HTERT RPE-1 (cell line): Measurements from ENCODE around the gene TAGLN2.

Experiments
- in situ Hi-C: fragments of 300-500 bp; cut with MboI; formaldehyde crosslinking; loops from 4 replicates; pipeline ENCODE4 v1.14.3; 2020; ENCODE audit warnings: low sequenced_read_pairs

Gene TAGLN2

GRCh38 chr1:159881622-159882526 lies 43.4 kb downstream of the TAGLN2 start:
- in situ Hi-C loops, result loop anchor here (25.0 kb wide), 1 partner anchor 95 kb away; the partner anchor contains the start of gene DUSP23

- in situ Hi-C loops, result loop anchor here (25.0 kb wide), 1 partner anchor 93 kb away; the partner anchor contains the start of gene DUSP23
These were observed 44.9 kb downstream of the TAGLN2 start for GRCh38 chr1:159880430-159880829.

GRCh38 chr1:159879977-159880376 lies 45.3 kb downstream of the TAGLN2 start:
- in situ Hi-C loops, result loop anchor here (25.0 kb wide), 1 partner anchor 93 kb away; the partner anchor contains the start of gene DUSP23

GRCh38 chr1:159879136-159879535 lies 46.2 kb downstream of the TAGLN2 start:
- in situ Hi-C loops, result loop anchor here (25.0 kb wide), 1 partner anchor 92 kb away; the partner anchor contains the start of gene DUSP23

- in situ Hi-C loops, result loop anchor here (25.0 kb wide), 1 partner anchor 91 kb away; the partner anchor contains the start of gene DUSP23
These were observed 47.4 kb downstream of the TAGLN2 start for GRCh38 chr1:159877695-159878444.

GRCh38 chr1:159873530-159874143 lies 51.7 kb downstream of the TAGLN2 start:
- in situ Hi-C loops, result no loop called here

GRCh38 chr1:159872891-159873290 lies 52.4 kb downstream of the TAGLN2 start:
- in situ Hi-C loops, result no loop called here

- in situ Hi-C loops, result no loop called here
These were observed 54.6 kb downstream of the TAGLN2 start for GRCh38 chr1:159870704-159871103.

GRCh38 chr1:159869607-159870006 lies 55.7 kb downstream of the TAGLN2 start:
- in situ Hi-C loops, result no loop called here

- in situ Hi-C loops, result no loop called here
These were observed 56.1 kb downstream of the TAGLN2 start for GRCh38 chr1:159869173-159869572.

- in situ Hi-C loops, result no loop called here
These were observed 56.5 kb downstream of the TAGLN2 start for GRCh38 chr1:159868766-159869165.
